ENCODE results near the gene IL23R.
A peak's percentile ranks its signal among the peaks of the same experiment; 100 is the strongest.

The IL23R gene

GRCh38 chr1:67149179-67149770 is 17.0 kb upstream of the IL23R start:
- Histone ChIP-seq H3K9me3 (replicated peaks; ENCODE audit: low read length) (no peaks in the 10 kb centered on the region), H3K4me1 (ENCODE audit: control insufficient read depth, insufficient read depth, low read length) (peaks cover 5% of the 10 kb centered on the region), H3K27me3 (ENCODE audit: control insufficient read depth, insufficient read depth, low read length) (peaks cover 7% of the 10 kb centered on the region), H3K4me3 (ENCODE audit: low read length) (no peak overlapping the region), H3K36me3 (ENCODE audit: insufficient read depth, low read length) (no peaks in the 10 kb centered on the region), H3K9ac (ENCODE audit: low read depth, low read length) (peak overlapping the region; percentile 26), H3K4me2 (ENCODE audit: low read length) (peak overlapping the region; percentile 40)

GRCh38 chr1:67150931-67151330 is 15.3 kb upstream of the IL23R start:
- H3K4me3 ChIP-seq (ENCODE audit: low read length): no peak overlapping the region
- H3K27me3 ChIP-seq (ENCODE audit: control insufficient read depth, insufficient read depth, low read length): peaks cover 11% of the 10 kb centered on the region
- H3K9ac ChIP-seq (ENCODE audit: low read depth, low read length): no peak overlapping the region
- peaks cover 5% of the 10 kb centered on the region for H3K4me1 ChIP-seq (ENCODE audit: control insufficient read depth, insufficient read depth, low read length)
- H3K4me2 ChIP-seq (ENCODE audit: low read length): no peak overlapping the region
- H3K9me3 ChIP-seq (replicated peaks; ENCODE audit: low read length): no peaks in the 10 kb centered on the region
- H3K36me3 ChIP-seq (ENCODE audit: insufficient read depth, low read length): no peaks in the 10 kb centered on the region

DNA sequence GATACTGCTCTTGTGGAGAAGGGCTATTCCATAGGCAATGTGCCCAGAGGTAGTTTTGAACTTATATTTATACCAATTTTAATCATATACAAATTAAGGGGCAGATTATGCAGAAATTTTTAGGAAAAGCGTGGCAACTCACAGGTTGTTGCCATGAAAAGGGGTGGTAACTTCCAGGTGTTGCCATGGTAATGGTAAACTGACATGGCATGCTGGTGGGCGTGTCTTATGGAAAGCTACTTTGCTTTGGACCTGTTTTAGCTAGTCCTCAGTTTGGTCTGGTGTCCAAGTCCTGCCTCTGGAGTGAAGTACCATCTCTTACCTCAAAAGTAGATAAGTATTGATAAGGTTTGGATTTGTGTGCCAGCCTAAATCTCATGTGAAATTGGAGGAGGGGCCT is 7.9 kb upstream of the IL23R start:
- no peaks in the 10 kb centered on the region for H3K36me3 ChIP-seq (ENCODE audit: insufficient read depth, low read length)
- H3K9me3 ChIP-seq (replicated peaks; ENCODE audit: low read length): no peaks in the 10 kb centered on the region
- no peak overlapping the region for H3K9ac ChIP-seq (ENCODE audit: low read depth, low read length)
- H3K27me3 ChIP-seq (ENCODE audit: control insufficient read depth, insufficient read depth, low read length): peaks cover 4% of the 10 kb centered on the region
- no peaks in the 10 kb centered on the region for H3K4me1 ChIP-seq (ENCODE audit: control insufficient read depth, insufficient read depth, low read length)
- no peak overlapping the region for H3K4me2 ChIP-seq (ENCODE audit: low read length)
- no peak overlapping the region for H3K4me3 ChIP-seq (ENCODE audit: low read length)

DNA sequence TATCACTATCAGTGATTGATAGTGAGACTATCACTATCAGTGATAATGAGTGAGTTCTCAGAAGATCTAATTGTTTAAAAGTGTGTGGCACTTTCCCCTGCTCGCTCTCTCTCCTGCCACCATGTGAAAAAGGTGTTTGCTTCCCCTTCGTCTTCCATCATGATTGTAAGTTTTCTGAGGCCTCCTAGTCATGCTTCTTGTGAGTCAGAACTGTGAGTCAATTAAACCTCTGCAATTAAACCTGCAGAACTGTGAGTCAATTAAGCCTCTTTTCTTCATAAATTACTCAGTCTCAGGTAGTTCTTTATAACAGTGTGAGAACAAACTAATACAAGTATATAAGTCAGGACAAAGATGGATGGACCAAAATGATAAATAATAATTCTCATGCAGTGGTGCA is 7.0 kb upstream of the IL23R start:
- Histone ChIP-seq H3K9ac (ENCODE audit: low read depth, low read length) (no peak overlapping the region), H3K4me2 (ENCODE audit: low read length) (no peak overlapping the region), H3K36me3 (ENCODE audit: insufficient read depth, low read length) (no peaks in the 10 kb centered on the region), H3K4me1 (ENCODE audit: control insufficient read depth, insufficient read depth, low read length) (no peaks in the 10 kb centered on the region), H3K27me3 (ENCODE audit: control insufficient read depth, insufficient read depth, low read length) (peaks cover 4% of the 10 kb centered on the region), H3K4me3 (ENCODE audit: low read length) (no peak overlapping the region), H3K9me3 (replicated peaks; ENCODE audit: low read length) (no peaks in the 10 kb centered on the region)

DNA sequence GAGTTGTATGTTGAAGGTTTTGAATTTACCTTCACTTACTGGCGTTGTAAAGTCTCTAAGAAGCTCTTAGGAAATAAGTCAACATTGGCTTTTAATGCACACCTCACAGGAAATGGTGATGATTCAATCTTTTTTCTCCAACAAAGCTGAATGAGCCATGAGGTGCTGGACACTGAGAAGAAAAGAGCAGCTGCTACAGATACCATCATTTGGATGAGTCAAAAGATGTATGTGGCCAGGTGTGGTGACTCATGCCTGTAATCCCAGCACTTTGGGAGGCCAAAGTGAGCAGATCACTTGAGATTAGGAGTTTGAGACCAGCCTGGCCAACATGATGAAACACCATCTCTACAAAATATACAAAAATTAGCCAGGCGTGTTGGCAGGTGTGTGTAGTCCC is 3.3 kb upstream of the IL23R start:
- no peak overlapping the region for H3K4me3 ChIP-seq (ENCODE audit: low read length)

DNA sequence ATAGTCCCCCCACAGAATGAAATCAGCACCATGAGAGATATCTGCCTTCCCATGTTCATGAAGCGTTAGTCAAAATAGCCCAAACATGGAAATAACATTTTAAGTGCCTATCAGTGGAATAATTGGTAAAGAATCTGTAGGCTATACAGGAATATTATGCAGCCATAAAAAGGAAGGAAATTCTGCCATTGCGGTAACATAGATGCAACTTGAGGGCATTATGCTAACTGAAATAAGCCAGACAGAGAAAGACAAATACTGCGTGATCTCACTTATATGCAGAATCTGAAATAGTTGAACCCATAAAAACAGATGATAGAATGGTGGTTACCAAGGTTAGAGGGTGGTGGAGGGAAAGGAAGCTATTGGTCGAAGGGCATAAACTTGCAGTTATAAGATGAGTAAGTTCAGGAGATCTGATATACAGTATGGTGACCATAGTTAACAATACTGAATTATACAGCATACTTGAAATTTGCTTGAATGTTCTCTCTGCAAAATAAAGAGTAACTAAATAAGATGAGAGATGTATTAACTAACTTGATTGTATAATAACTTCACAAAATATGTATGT is 699 bp upstream of the IL23R start:
- Histone ChIP-seq H3K9ac (ENCODE audit: low read depth, low read length) (no peak overlapping the region), H3K4me2 (ENCODE audit: low read length) (no peak overlapping the region), H3K36me3 (ENCODE audit: insufficient read depth, low read length) (no peaks in the 10 kb centered on the region), H3K4me1 (ENCODE audit: control insufficient read depth, insufficient read depth, low read length) (no peaks in the 10 kb centered on the region), H3K9me3 (replicated peaks; ENCODE audit: low read length) (no peaks in the 10 kb centered on the region), H3K4me3 (ENCODE audit: low read length) (no peak overlapping the region), H3K27me3 (ENCODE audit: control insufficient read depth, insufficient read depth, low read length) (no peaks in the 10 kb centered on the region)

More for the DNA sequence above, 3.3 kb upstream of the IL23R start:
- Histone ChIP-seq H3K4me1 (ENCODE audit: control insufficient read depth, insufficient read depth, low read length) (no peaks in the 10 kb centered on the region), H3K36me3 (ENCODE audit: insufficient read depth, low read length) (no peaks in the 10 kb centered on the region), H3K9me3 (replicated peaks; ENCODE audit: low read length) (no peaks in the 10 kb centered on the region), H3K9ac (ENCODE audit: low read depth, low read length) (no peak overlapping the region), H3K4me2 (ENCODE audit: low read length) (no peak overlapping the region), H3K27me3 (ENCODE audit: control insufficient read depth, insufficient read depth, low read length) (no peaks in the 10 kb centered on the region)

GRCh38 chr1:67169496-67169895 is 3.2 kb downstream of the IL23R start:
- no peak overlapping the region for H3K4me2 ChIP-seq (ENCODE audit: low read length)
- no peaks in the 10 kb centered on the region for H3K27me3 ChIP-seq (ENCODE audit: control insufficient read depth, insufficient read depth, low read length)
- H3K9me3 ChIP-seq (replicated peaks; ENCODE audit: low read length): no peaks in the 10 kb centered on the region
- no peak overlapping the region for H3K9ac ChIP-seq (ENCODE audit: low read depth, low read length)
- H3K4me1 ChIP-seq (ENCODE audit: control insufficient read depth, insufficient read depth, low read length): no peaks in the 10 kb centered on the region
- H3K4me3 ChIP-seq (ENCODE audit: low read length): no peak overlapping the region
- H3K36me3 ChIP-seq (ENCODE audit: insufficient read depth, low read length): no peaks in the 10 kb centered on the region

DNA sequence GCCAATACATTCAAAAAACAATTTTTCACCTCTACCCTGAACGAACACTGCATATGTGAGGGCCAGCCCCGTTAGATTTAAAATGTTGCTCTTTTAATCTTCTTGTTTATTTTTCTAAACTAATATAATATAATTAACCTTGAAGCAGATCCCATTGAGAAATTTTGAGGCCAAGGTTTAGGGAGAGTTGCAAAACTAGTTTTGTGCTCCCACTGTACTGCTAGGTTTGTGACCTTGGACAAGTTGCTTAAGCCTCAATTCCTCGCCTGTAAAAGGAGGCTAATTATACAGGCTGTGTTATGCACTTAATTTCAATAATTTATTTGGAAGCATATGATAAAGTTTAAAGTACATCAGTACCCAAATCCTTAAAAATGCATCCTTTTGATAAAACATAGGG is 3.7 kb downstream of the IL23R start:
- H3K4me1 ChIP-seq (ENCODE audit: control insufficient read depth, insufficient read depth, low read length): no peaks in the 10 kb centered on the region
- no peaks in the 10 kb centered on the region for H3K36me3 ChIP-seq (ENCODE audit: insufficient read depth, low read length)
- no peak overlapping the region for H3K4me3 ChIP-seq (ENCODE audit: low read length)
- no peak overlapping the region for H3K4me2 ChIP-seq (ENCODE audit: low read length)
- H3K9me3 ChIP-seq (replicated peaks; ENCODE audit: low read length): no peaks in the 10 kb centered on the region
- H3K27me3 ChIP-seq (ENCODE audit: control insufficient read depth, insufficient read depth, low read length): peaks cover 2% of the 10 kb centered on the region
- no peak overlapping the region for H3K9ac ChIP-seq (ENCODE audit: low read depth, low read length)

DNA sequence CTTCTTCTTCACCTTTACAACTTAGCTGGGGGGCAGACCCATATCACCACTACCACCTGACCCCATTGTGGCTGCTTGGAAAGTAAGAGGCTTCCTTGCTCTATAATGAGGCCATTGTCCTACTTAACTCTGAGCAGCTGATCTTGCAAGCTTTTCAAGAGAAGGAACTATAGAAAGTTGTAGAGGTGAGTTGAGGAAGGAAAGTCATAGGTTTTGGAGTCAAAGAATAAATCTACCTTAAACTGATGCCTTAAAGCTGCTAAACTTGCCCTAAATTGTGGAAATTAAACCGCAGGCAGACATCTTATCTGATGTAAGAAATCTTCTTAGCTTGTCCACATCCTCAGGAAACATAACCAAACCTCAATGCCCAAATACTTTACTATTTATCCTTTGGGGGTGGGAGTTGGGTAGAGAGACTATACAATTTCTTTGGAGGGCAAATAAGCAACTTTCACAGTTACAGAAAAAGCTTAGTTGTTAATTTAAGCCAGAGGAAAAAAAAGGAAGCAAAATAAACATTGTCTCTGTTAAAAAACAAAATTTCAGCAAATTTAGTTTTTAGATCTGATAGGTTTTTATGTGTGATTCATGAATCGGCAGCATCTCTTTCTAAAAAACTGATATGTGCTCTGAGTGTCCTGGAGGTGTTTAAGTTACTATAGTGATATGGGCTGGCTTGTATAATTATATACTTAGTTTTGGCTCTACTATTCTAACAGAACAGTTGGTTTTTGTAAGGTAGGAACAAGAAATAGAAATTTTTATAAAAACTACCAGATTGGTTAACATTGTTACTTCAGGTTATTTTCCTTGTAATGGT is 4.7 kb downstream of the IL23R start:
- Histone ChIP-seq H3K36me3 (ENCODE audit: insufficient read depth, low read length) (no peaks in the 10 kb centered on the region), H3K9ac (ENCODE audit: low read depth, low read length) (no peak overlapping the region), H3K9me3 (replicated peaks; ENCODE audit: low read length) (no peaks in the 10 kb centered on the region), H3K4me3 (ENCODE audit: low read length) (no peak overlapping the region), H3K4me2 (ENCODE audit: low read length) (no peak overlapping the region), H3K4me1 (ENCODE audit: control insufficient read depth, insufficient read depth, low read length) (no peaks in the 10 kb centered on the region), H3K27me3 (ENCODE audit: control insufficient read depth, insufficient read depth, low read length) (peaks cover 5% of the 10 kb centered on the region)

DNA sequence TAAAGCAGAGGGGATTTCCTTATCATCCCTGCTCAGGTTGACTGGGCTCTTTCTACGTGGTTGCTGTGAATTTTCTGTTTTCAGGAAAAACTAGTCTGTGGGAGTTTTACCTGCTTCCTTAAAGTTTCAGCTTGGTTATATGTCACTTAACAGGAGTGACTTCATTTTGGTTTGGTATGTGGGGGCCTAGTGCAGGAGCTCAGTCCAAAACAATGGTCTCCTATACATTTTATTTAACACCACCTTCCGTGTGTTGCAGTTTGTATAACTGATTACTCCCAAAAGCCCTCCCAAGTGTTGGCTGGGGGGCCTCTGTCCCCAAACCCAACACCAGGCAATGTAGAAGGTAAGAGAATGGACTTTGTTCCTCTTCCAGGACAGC is 5.3 kb downstream of the IL23R start:
- no peaks in the 10 kb centered on the region for H3K36me3 ChIP-seq (ENCODE audit: insufficient read depth, low read length)
- no peak overlapping the region for H3K4me3 ChIP-seq (ENCODE audit: low read length)
- H3K4me2 ChIP-seq (ENCODE audit: low read length): no peak overlapping the region
- H3K27me3 ChIP-seq (ENCODE audit: control insufficient read depth, insufficient read depth, low read length): peaks cover 6% of the 10 kb centered on the region
- no peaks in the 10 kb centered on the region for H3K9me3 ChIP-seq (replicated peaks; ENCODE audit: low read length)
- H3K4me1 ChIP-seq (ENCODE audit: control insufficient read depth, insufficient read depth, low read length): no peaks in the 10 kb centered on the region
- no peak overlapping the region for H3K9ac ChIP-seq (ENCODE audit: low read depth, low read length)

DNA sequence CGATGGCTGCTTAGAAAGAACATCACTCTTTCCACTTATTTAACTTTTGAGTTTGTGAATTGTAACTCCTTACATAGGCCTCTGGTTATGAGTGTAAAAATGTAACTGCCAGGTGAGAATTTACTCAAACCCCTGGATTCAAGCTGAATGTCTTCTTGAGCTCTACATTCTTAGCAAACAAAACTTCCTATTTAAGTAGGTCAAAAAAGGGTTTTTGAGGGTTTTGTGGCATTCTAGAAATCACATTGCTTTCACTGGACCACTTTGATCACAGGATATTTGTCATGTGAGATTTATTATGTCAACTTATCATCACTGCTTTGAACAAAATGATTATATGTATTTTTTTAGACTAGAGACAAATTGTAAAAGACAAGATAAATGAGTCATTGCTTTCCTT is 5.7 kb downstream of the IL23R start:
- Histone ChIP-seq H3K4me1 (ENCODE audit: control insufficient read depth, insufficient read depth, low read length) (no peaks in the 10 kb centered on the region), H3K9me3 (replicated peaks; ENCODE audit: low read length) (no peaks in the 10 kb centered on the region), H3K27me3 (ENCODE audit: control insufficient read depth, insufficient read depth, low read length) (peaks cover 6% of the 10 kb centered on the region), H3K9ac (ENCODE audit: low read depth, low read length) (no peak overlapping the region), H3K36me3 (ENCODE audit: insufficient read depth, low read length) (no peaks in the 10 kb centered on the region), H3K4me2 (ENCODE audit: low read length) (no peak overlapping the region), H3K4me3 (ENCODE audit: low read length) (no peak overlapping the region)

DNA sequence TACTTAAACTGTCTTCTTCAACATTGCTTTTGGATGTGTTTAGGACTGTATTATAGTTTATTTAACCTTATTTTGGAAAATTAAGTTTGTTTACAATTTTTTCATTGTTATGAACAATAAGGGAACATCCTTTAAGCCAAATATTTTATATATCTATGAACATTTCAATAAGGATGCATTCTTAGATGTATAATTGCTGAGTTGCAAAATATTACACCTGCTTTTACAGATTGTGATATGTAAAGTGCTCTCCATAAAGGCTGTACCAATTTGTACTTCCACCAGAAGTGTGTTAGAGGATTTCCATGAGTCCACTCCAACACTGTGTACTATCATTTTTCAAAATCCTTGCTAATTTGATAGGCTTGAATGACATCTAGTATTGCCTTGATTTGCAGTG is 7.7 kb downstream of the IL23R start:
- Histone ChIP-seq H3K9me3 (replicated peaks; ENCODE audit: low read length) (no peaks in the 10 kb centered on the region), H3K4me3 (ENCODE audit: low read length) (no peak overlapping the region)

More for the DNA sequence above, 7.7 kb downstream of the IL23R start:
- Histone ChIP-seq H3K9ac (ENCODE audit: low read depth, low read length) (no peak overlapping the region), H3K4me2 (ENCODE audit: low read length) (no peak overlapping the region), H3K4me1 (ENCODE audit: control insufficient read depth, insufficient read depth, low read length) (no peaks in the 10 kb centered on the region), H3K27me3 (ENCODE audit: control insufficient read depth, insufficient read depth, low read length) (peaks cover 6% of the 10 kb centered on the region), H3K36me3 (ENCODE audit: insufficient read depth, low read length) (no peaks in the 10 kb centered on the region)

Data from skeletal muscle satellite cell (primary cell).